H9 (cell line): ENCODE data around the gene ATG7. TPM values are rescaled to one million over a fixed set of nuclear protein-coding genes. Genes with fewer than 3 reads are reported as not detected.

Source experiments
- DNase-seq: peaks from one replicate; pipeline ENCODE4 v3.0.0-alpha.2; 2017
- H2AFZ ChIP-seq: one replicate; pipeline ENCODE4 v1.6.1; 2013; ENCODE audit warnings: mild to moderate bottlenecking, low read length, control low read depth, moderate library complexity
- H2AK5ac ChIP-seq: 2 replicates; pipeline ENCODE4 v1.6.1; 2013; ENCODE audit warnings: low read length, control low read depth, mixed read lengths; ENCODE audit not compliant: insufficient read length
- H2BK120ac ChIP-seq: one replicate; pipeline ENCODE4 v1.6.1; 2013; ENCODE audit warnings: low read depth, mild to moderate bottlenecking, low read length, control low read depth, inconsistent platforms; ENCODE audit not compliant: poor library complexity, severe bottlenecking
- H2BK12ac ChIP-seq: 2 replicates; pipeline ENCODE4 v1.6.1; 2013; ENCODE audit warnings: low read length, control low read depth, mixed read lengths, low read depth; ENCODE audit not compliant: insufficient read length
- H2BK15ac ChIP-seq: 2 replicates; pipeline ENCODE4 v1.6.1; 2013; ENCODE audit warnings: low read depth, low read length, control low read depth
- H2BK20ac ChIP-seq: one replicate; pipeline ENCODE4 v1.6.1; 2013; ENCODE audit warnings: low read depth, mild to moderate bottlenecking, low read length, control low read depth, inconsistent platforms; ENCODE audit not compliant: poor library complexity, severe bottlenecking
- H2BK5ac ChIP-seq: 2 replicates; pipeline ENCODE4 v1.6.1; 2013; ENCODE audit warnings: low read length, control low read depth, mixed read lengths; ENCODE audit not compliant: insufficient read length
- H3K14ac ChIP-seq: 2 replicates; pipeline ENCODE4 v1.6.1; 2013; ENCODE audit warnings: low read length, control low read depth; ENCODE audit not compliant: insufficient read depth
- H3K18ac ChIP-seq: 2 replicates; pipeline ENCODE4 v1.6.1; 2013; ENCODE audit warnings: low read depth, mild to moderate bottlenecking, mixed read lengths, low read length, control low read depth; ENCODE audit not compliant: insufficient read length
- H3K23ac ChIP-seq: 2 replicates; pipeline ENCODE4 v1.6.1; 2013; ENCODE audit warnings: low read length, control low read depth, mixed read lengths, low read depth; ENCODE audit not compliant: insufficient read length
- H3K23me2 ChIP-seq: 2 replicates; pipeline ENCODE4 v1.6.1; 2013; ENCODE audit warnings: low read depth, mild to moderate bottlenecking, mixed read lengths, low read length, control low read depth; ENCODE audit not compliant: insufficient read length, poor library complexity, severe bottlenecking
- H3K27ac ChIP-seq: 2 replicates; pipeline ENCODE4 v1.5.1; 2013; ENCODE audit warnings: low read length, control low read depth, mixed read lengths, low read depth; ENCODE audit not compliant: insufficient read length
- H3K27me3 ChIP-seq: 2 replicates; pipeline ENCODE4 v1.6.1; 2013; ENCODE audit warnings: low read length, control low read depth, inconsistent platforms; ENCODE audit not compliant: insufficient read depth
- H3K4ac ChIP-seq: 2 replicates; pipeline ENCODE4 v1.6.1; 2013; ENCODE audit warnings: low read depth, mild to moderate bottlenecking, control low read depth, inconsistent platforms, low read length, moderate library complexity
- H3K4me1 ChIP-seq: 2 replicates; pipeline ENCODE4 v1.6.1; 2013; ENCODE audit warnings: low read length, control low read depth, inconsistent platforms; ENCODE audit not compliant: insufficient read depth
- H3K4me2 ChIP-seq: 2 replicates; pipeline ENCODE4 v1.6.1; 2013; ENCODE audit warnings: low read length, control low read depth, mixed read lengths; ENCODE audit not compliant: insufficient read length, insufficient read depth
- H3K56ac ChIP-seq: 2 replicates; pipeline ENCODE4 v1.6.1; 2013; ENCODE audit warnings: low read depth, mild to moderate bottlenecking, mixed read lengths, low read length, control low read depth; ENCODE audit not compliant: insufficient read length
- H3K79me1 ChIP-seq: 2 replicates; pipeline ENCODE4 v1.6.1; 2013; ENCODE audit warnings: low read depth, mild to moderate bottlenecking, moderate library complexity, low read length, control low read depth, inconsistent platforms; ENCODE audit not compliant: insufficient read depth, poor library complexity, severe bottlenecking
- H3K79me2 ChIP-seq: 2 replicates; pipeline ENCODE4 v1.6.1; 2013; ENCODE audit warnings: low read length, control low read depth, inconsistent platforms; ENCODE audit not compliant: insufficient read depth
- H3K9ac ChIP-seq: 2 replicates; pipeline ENCODE4 v1.6.1; 2013; ENCODE audit warnings: low read length, control low read depth, mixed read lengths; ENCODE audit not compliant: insufficient read length; ENCODE audit errors: extremely low read depth
- H3K9me3 ChIP-seq: one replicate; pipeline ENCODE4 v1.6.1; 2013; ENCODE audit warnings: low read depth, low read length, inconsistent platforms; ENCODE audit not compliant: control insufficient read depth
- H3T11ph ChIP-seq: one replicate; pipeline ENCODE4 v1.6.1; 2013; ENCODE audit warnings: mild to moderate bottlenecking, low read length, control low read depth, inconsistent platforms
- H4K20me1 ChIP-seq: one replicate; pipeline ENCODE4 v1.6.1; 2013; ENCODE audit not compliant: control insufficient read depth, insufficient read length, insufficient read depth
- H4K5ac ChIP-seq: 2 replicates; pipeline ENCODE4 v1.6.1; 2013; ENCODE audit warnings: low read depth, mild to moderate bottlenecking, mixed read lengths, low read length, control low read depth; ENCODE audit not compliant: insufficient read length
- H4K8ac ChIP-seq: replicated peaks from 2 replicates; pipeline ENCODE4 v1.6.1; 2013; ENCODE audit warnings: low read length, control low read depth, mixed read lengths, low read depth; ENCODE audit not compliant: insufficient read length
- H4K91ac ChIP-seq: 2 replicates; pipeline ENCODE4 v1.6.1; 2013; ENCODE audit warnings: low read depth, mild to moderate bottlenecking, moderate library complexity, mixed read lengths, low read length, control low read depth; ENCODE audit not compliant: insufficient read length
- H3K27ac Mint-ChIP-seq, 3 experiments: 2 replicates in 2 of 3; 3 replicates in 1 of 3; pipeline ENCODE4 v1.8.0; 2020 to 2021; ENCODE audit warnings: mixed read lengths in 3 of 3, mild to moderate bottlenecking in 1 of 3, moderate library complexity in 1 of 3
- H3K27me3 Mint-ChIP-seq: 2 replicates; pipeline ENCODE4 v1.8.0; 2021; ENCODE audit warnings: low read depth, mild to moderate bottlenecking, moderate library complexity, mixed read lengths
- H3K36me3 Mint-ChIP-seq, 3 experiments: 2 replicates in 2 of 3; 3 replicates in 1 of 3; pipeline ENCODE4 v1.8.0; 2020 to 2021; ENCODE audit warnings: low read depth in 3 of 3, mixed read lengths in 3 of 3; ENCODE audit not compliant: insufficient read depth in 1 of 3
- H3K4me1 Mint-ChIP-seq, 2 experiments: 2 replicates each; pipeline ENCODE4 v1.8.0; 2020; ENCODE audit warnings: mixed read lengths in 2 of 2
- H3K4me3 Mint-ChIP-seq, 2 experiments: 2 replicates in 1 of 2; 3 replicates in 1 of 2; pipeline ENCODE4 v1.8.0; 2020 to 2021; ENCODE audit warnings: mild to moderate bottlenecking in 2 of 2, mixed read lengths in 2 of 2, moderate library complexity in 1 of 2
- H3K9me3 Mint-ChIP-seq, 2 experiments: 2 replicates in 1 of 2; 3 replicates in 1 of 2; pipeline ENCODE4 v1.8.0; 2020; ENCODE audit warnings: mild to moderate bottlenecking in 2 of 2, mixed read lengths in 2 of 2, moderate library complexity in 1 of 2
- WGBS: extraction: QIAGEN DNeasy Blood & Tissue Kit; methylation state at CpG from one replicate; pipeline ENCODE4 v1.1.7; 2013; ENCODE audit warnings: missing lambda C conversion rate, low lambda C conversion rate, mixed read lengths; ENCODE audit not compliant: insufficient read length; ENCODE audit errors: extremely low coverage; 5-methylcytosine and 5-hydroxymethylcytosine counted together
- total RNA-seq: library from RNA; stranded (reverse); gene quantifications from 2 replicates; pipeline ENCODE4 v1.2.1, GENCODE V29; 2021
- TF ChIP-seq, protein P1 (sequence below): fragments of 200-600 bp; sonication (generic); conservative IDR thresholded peaks from 3 replicates; pipeline ENCODE4 v1.8.0; 2021; ENCODE audit warnings: antibody characterized with exemption, mild to moderate bottlenecking

The ATG7 gene
- total RNA-seq, 1 experiment from 2014 or later = 17.9 TPM

DNA sequence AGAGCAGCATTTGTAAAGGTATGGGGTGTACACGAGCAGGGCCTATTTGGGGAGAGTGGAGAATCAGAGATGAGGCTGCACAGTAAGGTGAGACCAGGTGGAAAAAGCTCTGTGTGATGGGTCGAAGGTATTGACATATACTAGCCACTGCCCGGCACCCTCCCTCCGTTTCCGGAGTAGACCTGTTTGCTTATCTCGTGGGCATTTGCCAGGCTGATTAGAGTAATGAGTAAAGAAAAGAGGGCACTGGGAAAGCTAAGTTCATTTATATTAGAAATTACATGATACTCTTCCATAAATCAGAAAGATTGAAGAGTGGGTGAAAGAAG is 46.2 kb upstream of the ATG7 start:
- Histone ChIP-seq H2AFZ (no peak overlapping the region), H4K8ac (no peak overlapping the region), H3K23ac (no peak overlapping the region), H2BK20ac (no peak overlapping the region), H4K20me1 (no peaks in the 10 kb centered on the region), H3K4ac (no peak overlapping the region), H3K4me1 (no peaks in the 10 kb centered on the region), H4K5ac (no peak overlapping the region), H2AK5ac (no peak overlapping the region), H3K79me1 (no peaks in the 10 kb centered on the region), H3T11ph (no peak overlapping the region), H3K27me3 (no peaks in the 10 kb centered on the region), H3K9ac (no peak overlapping the region), H3K23me2 (no peaks in the 10 kb centered on the region), H2BK15ac (no peak overlapping the region), H3K79me2 (no peaks in the 10 kb centered on the region), H3K14ac (no peak overlapping the region), H3K9me3 (no peaks in the 10 kb centered on the region), H4K91ac (no peak overlapping the region), H3K56ac (no peak overlapping the region), H3K27ac (no peak overlapping the region), H3K4me2 (no peak overlapping the region), H2BK120ac (no peak overlapping the region), H3K18ac (no peak overlapping the region), H2BK12ac (no peak overlapping the region), H2BK5ac (no peak overlapping the region)
- no peak for DNase-seq
- no CpG with 5 or more reads among the region's 6 CpGs for WGBS
- TF ChIP-seq, protein P1, sequence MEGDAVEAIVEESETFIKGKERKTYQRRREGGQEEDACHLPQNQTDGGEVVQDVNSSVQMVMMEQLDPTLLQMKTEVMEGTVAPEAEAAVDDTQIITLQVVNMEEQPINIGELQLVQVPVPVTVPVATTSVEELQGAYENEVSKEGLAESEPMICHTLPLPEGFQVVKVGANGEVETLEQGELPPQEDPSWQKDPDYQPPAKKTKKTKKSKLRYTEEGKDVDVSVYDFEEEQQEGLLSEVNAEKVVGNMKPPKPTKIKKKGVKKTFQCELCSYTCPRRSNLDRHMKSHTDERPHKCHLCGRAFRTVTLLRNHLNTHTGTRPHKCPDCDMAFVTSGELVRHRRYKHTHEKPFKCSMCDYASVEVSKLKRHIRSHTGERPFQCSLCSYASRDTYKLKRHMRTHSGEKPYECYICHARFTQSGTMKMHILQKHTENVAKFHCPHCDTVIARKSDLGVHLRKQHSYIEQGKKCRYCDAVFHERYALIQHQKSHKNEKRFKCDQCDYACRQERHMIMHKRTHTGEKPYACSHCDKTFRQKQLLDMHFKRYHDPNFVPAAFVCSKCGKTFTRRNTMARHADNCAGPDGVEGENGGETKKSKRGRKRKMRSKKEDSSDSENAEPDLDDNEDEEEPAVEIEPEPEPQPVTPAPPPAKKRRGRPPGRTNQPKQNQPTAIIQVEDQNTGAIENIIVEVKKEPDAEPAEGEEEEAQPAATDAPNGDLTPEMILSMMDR = no peak
- peaks cover 5% of the 10 kb centered on the region for H3K27me3 Mint-ChIP-seq
- H3K36me3 Mint-ChIP-seq = no peaks in the 10 kb centered on the region
- H3K4me3 Mint-ChIP-seq = no peak overlapping the region
- peaks cover 0 to 5% of the 10 kb centered on the region in 2 experiments; a peak in 2 of 4 replicates for H3K4me1 Mint-ChIP-seq
- no peak overlapping the region for H3K27ac Mint-ChIP-seq
- no peaks in the 10 kb centered on the region for H3K9me3 Mint-ChIP-seq
